GM19395 (cell line): Measurements from ENCODE around the gene CNGB1.
"Not testable (repeated sequence)": the region's sequence is repeated elsewhere in the genome, so short reads cannot be mapped to it uniquely, and the experiment has no call there.

Experiments used
- ATAC-seq: cut with Tn5 transposase; IDR thresholded peaks from one replicate; pipeline ENCODE4 v1.9.1; 2021; ENCODE audit warnings: mild to moderate bottlenecking, moderate library complexity; ENCODE audit not compliant: unreplicated experiment

CNGB1 gene

DNA sequence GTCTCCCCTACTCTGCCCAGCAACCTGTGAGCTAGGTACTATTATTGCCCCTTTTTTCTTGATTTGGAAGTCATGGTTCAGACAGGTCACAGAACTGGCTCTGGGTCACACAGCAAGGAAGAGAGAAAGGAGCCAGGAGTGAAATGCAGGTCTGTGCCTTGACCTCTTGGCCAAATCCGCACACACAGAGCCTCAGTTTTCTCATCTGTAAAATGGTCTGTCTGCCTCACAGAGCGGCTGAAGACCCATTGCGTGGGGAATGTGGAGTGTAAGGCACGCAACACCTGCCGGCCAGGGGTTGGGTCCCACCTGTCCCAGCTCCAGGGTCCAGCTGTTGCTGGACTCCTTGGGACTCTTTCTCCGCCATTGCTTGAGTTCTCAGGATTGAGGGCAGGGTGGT lies 32.4 kb downstream of the CNGB1 start:
- ATAC-seq = no peak

DNA sequence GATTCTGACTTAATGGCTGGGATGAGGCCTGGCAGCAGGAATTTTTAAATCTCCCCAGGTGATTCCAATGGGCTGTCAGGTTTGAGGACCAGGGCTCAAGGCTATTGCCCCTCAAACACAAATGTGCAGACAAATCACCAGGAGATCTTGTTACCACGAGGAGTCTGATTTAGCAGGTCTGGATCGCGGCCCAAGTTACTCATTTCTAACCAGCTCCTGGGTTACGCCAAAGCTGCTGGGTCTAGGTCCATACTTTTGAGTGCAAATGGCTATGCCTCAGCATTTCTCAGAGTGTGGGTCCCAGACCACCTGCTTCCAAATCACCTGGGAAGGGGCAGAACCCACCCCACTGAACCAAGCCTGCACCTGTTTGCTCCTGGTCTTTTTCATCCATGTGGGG lies 33.1 kb downstream of the CNGB1 start:
- no peak for ATAC-seq

DNA sequence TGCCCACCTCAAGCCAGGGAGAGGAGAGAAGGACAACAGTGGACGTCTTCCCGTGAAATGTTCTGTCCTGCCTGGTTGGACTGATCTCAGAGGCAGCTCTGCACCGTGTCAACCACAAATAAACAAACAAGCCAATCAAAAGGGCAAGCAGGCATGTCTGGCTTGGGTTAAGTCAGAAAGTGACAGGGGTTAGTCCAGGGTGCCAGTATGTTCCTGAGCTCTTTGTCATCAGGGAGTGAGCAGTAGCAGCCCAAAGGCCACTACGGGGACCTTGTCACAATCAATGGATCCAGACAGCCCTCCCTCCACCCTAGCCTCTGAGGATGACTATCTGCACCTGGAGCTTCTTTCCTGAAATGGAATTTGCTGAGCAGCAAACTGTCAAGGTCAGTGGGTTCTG lies 35.0 kb downstream of the CNGB1 start:
- ATAC-seq = no peak

DNA sequence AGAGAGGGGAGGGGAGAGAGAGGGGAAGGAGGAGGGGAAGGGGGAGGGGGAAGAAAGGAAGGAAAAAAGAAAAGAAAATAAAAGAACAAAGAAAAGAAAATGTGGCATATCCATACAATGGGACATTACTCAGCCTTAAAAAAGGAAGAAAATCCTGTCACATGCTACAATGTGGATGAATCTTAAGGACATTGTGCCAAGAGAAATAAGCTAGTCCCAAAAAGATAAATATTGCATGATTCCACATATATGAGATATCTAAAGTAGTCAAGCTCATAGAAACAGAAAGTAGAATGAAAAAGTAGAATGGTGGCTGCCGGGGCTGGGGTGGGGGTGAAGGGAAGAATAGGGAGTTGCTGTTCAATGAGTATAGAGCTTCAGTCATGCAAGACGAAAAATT lies 40.4 kb downstream of the CNGB1 start:
- ATAC-seq = no peak

DNA sequence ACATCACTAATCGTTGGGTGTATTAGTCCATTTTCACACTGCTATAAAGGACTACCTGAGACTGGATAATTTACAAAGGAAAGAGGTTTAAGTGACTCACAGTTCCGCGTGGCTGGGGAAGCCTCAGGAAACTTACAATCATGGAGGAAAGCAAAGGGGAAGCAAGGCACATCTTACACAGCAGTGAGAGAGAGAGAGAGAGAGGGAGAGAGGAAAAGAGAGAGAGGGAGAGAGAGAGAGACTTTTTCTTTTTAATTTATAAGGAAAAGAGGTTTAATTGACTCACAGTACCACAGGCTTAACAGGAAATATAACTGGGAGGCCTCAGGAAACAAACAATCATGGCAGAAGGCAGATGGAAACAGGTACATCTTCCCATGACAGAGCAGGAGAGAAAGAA lies 41.7 kb downstream of the CNGB1 start:
- no peak for ATAC-seq

DNA sequence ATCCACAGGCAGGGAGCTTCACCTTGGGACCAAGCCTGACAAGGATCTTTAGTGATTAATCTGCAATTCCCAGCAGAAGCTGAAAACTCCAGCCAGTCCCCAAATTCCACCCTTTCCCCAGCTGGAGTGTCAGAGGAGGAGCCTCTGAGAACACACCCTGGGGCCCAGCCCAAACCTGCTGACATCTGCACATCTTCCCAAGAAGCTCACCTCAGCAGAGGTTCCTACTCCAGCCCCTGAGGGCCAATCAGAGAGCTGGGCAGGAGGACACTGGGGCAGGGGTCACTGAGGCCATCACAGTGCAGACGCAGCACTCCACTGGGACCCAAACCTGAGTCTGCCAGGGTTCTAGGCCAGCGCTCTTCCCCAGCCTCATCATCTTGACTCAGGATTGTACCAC lies 44.9 kb downstream of the CNGB1 start:
- no peak for ATAC-seq

DNA sequence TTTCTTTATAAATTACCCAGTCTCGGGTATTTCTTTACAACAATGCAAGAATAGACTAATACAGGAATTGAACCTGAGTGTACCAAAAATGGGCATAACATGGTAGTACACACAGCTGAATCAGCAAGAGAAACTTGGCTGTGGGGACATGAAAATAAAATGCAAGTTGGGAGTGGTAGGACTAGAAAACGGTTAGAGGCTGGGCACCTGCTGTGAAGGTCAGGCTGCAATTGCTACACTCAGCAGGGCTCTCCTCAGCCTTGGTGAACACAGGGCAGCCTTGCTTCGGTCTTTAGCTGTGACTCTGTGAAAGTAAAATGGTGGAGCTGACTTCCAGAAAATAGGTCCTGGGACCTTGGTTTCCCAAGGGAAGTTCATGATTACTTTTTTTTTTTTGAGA lies 45.6 kb downstream of the CNGB1 start:
- ATAC-seq = no peak

DNA sequence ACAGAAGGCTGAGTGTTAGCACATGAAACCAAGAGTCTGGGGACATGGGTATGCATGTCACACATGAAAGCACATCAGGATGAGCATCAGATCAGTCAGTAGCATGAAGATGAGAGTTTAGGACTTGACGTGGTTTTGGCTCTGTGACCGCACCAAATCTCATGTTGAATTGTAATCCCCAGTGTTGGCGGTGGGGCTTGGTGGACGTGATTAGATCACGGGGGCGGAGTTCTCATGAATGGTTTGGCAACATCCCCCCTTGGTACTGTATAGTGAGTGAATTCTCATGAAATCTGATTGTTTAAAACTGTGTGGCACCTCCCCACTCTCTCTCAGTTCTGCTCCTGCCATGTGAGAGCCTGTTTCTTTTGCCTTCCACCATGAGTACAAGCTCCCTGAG lies 46.4 kb downstream of the CNGB1 start:
- ATAC-seq = no peak

DNA sequence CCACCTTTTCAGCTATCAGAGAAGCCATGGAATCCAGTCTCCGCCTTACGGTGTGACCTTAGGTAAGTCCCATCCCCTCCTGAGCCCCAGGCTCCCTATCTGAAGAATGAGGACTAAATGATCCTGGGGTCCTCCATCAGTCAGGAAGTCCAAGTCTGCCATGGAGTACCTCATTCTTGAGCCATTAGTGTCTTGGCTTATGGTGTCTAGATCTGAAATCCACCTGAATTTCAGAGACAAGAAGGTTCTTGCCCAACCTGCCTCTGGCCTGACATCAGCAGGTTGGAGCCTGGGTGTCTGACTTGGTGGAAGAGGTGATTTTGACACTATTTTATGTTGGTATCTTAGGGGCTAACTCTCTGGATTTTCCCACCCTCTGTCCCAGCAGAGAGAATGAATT lies 47.1 kb downstream of the CNGB1 start:
- no peak for ATAC-seq

DNA sequence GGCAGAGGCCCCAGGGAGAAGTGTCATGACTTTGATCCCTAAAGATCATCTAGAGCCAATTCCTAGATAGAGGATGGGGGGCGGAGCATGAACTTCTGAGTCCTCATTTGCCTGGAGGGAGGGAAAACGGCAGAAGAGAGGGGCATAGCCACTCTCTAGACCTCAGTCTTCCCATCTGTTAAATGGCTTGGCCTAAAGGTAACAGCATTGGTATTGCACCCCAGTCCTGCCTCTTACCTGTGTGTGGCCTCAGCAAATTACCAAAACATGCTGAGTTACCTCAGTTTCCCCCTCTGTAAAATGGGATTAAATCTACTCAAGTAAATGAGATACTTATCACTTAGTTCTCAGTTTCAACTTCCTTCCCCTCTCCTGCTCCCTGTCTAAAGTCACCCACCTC lies 47.5 kb downstream of the CNGB1 start:
- ATAC-seq = no peak

DNA sequence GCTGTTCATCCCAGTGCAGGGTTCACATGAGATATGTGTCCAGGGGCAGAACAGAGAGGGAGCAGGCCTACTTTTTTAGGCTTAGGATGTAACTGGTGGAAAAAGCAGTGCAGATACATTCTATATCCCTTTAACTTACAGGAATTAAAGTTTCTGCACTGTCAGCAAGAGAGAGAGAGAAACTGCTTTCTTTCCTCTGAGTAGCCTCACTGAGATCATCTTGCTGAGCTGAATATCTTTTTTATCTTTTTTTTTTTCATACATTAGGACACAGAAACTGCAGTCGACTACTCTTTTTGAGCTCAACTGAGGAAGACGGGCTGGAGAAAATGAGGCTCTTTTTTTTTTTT lies 50.1 kb downstream of the CNGB1 start:
- no peak for ATAC-seq

DNA sequence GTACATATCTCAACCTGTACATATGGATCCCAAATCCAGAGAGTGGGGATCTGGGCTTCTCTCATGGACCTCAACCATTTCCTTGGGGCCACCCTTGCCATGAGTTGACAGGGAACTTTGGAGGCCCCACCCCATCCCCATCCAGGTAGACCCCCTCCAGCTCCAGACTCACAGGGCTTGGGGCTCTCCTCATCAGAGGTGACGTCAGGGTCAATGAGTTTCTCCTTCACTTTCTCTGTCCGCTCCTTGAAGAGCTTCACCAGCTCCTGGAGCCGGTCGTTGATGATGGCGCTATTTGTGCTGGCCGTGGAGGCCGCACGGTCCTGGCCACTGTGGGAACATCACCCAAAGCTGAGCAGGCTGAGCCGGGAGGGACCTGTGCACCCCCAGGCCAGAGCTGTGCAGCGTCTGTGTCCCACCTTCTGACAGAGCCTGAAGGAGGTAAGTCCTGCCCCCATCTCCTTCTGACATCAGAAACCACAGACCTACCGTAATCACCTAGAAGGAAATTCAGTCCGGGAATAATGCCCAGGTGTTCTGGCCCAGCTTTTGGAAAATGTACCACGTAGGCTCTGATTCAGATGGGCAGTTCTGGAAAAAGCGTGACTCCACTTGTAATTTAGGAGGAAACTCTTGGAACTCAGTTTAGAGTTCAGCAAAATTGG lies 50.6 kb downstream of the CNGB1 start:
- ATAC-seq = no peak

DNA sequence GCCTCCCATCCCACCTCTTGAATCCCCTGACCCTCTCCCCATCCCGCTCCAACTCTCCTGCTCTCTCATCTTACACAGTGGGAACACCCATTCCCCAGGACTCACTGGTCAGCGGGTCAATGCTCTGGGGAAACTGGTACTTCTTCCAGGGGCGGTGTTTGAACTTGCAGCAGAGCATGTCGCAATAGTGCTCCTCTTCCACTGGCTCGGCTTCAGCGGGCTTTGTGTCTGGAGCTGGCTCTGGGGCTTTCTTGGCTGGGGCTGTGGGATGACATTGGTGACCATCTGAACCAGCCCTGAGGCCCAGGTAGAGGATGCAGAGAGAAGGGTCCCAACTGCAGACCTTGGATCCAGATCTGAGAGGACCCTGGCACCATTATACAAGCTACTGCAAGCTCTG lies 51.9 kb downstream of the CNGB1 start:
- no peak for ATAC-seq

DNA sequence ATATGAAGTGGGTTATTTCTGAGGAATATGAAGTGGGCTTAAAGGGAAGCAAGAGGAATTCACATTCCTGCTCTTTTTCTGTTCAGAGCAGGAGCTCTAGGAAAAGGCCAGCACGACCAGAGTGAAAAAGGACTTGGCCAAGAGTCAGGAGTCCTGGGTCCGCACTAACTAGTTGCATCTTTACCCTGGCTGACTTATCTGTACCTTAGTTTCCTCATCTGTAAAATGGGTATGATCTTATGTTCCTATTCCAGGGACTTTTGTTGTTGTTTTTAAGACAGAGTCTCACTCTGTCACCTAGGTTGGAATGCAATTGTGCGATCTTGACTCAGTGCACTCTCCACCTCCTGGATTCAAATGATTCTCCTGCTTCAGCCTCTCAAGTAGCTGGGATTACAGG lies 52.5 kb downstream of the CNGB1 start:
- no peak for ATAC-seq

DNA sequence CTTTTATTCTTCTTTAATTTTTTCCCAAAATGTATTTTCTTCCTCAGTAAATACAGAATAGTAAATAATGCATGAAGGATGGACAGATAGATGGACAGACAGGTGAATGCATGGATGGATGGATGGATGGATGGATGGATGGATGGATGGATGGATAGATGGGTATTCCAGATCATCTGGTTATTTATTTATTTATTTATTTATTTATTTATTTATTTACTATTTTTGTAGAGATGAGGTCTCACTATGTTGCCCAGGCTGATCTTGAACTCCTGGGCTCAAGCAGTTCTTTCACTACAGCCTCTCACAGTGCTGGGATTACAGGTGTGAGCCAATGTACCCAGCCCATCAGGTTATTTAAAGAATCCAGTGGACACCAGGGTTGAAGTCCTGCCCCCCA lies 53.0 kb downstream of the CNGB1 start:
- not testable (repeated sequence) for ATAC-seq

DNA sequence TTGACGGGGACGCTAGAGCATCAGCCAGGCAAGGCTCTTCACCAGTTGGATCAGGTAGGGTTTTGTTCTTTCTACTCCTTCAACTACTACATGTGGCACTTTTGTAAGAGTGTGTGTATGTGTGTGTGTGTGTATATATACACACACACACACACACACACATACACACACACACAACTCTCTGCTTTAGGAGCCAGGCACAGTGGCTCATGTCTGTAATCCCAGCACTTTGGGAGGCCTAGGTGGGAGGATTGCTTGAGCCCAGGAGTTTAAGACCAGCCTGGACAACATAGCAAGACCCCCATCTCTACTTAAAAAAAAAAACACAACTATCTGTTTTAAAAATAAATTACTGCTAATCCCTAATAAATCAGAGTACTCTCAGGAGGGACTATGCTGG lies 53.4 kb downstream of the CNGB1 start:
- ATAC-seq = not testable (repeated sequence)

DNA sequence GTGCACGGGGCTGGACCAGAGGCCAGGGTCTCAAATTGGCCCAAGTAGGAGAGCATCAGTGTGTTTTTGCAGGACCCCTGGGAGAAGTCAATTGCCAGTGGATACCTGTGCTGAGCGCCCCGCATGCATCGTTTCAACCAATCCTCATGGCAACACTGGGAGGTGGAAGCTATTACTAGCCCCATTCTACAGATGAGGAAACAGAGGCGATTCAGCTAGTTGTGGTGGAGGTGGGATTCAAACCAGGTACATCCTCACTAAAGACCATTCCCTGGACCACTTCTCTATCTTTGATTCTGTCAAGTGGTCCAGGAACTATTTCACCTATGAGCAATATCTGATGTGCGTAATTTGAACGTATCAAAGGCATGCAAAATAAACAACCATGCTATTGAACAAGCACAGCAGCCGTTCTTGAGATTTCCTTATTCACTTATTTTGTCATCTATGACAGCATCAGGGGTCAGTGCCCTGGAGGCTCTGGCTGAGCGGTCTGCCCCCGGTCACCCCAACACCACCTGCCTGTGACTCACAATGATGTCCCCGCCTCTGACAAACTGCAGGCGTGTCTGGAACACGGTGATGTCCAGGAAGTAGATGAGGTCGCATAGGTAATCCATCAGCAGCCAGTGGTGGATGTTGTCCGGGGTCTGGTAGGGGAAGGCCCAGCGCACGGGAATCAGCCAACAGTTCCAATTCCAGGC lies 54.0 kb downstream of the CNGB1 start:
- ATAC-seq = no peak

DNA sequence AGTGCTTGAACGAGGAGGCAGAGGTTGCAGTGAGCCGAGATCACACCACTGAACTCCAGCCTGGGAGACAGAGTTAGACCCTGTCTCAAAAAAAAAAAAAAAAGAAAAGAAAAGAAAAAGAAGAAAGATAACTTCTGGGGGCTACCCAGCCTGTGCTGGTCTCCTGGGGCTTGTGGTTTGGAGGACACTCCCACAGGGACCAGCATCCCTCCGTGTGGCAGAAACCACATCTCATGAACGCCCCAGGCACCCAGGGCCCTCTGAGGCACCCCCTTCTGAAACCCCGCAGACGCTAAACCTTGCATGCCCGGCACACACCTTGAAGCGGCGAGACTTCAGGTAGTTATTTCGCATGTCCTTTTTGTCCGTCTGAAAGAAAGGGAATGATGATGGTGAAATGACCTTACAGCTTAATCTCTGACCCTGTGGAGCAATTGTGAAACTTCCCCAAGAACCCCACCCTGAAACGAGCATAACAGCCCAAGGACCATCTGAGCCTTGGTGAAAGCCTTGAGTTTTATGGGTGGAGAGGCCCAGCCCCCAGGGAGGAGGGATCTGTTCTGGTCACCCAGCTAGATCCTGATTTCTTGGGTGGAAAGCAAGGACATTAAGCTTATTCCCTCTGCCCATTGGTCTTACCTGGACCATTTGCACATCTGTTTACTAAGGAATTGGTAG lies 55.0 kb downstream of the CNGB1 start:
- no peak for ATAC-seq

DNA sequence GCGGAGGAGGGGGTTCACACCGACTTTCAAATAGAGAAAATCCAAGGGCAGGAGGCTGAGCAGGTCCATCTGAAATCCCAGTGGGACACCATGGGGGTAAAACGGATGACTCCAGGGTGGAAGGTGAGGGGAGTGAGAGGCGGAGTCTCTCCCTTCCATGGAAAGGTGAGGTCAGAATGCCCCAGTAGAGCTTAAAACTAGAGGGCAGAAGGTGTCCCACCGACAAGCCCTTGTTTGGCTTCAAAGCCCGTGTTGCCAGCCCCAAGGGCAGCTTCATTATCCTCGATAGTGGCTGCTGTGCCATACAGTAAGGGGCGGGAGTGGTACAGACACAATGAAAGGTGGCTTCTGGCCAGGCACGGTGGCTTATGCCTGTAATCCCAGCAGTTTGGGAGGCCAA lies 55.7 kb downstream of the CNGB1 start:
- no peak for ATAC-seq

DNA sequence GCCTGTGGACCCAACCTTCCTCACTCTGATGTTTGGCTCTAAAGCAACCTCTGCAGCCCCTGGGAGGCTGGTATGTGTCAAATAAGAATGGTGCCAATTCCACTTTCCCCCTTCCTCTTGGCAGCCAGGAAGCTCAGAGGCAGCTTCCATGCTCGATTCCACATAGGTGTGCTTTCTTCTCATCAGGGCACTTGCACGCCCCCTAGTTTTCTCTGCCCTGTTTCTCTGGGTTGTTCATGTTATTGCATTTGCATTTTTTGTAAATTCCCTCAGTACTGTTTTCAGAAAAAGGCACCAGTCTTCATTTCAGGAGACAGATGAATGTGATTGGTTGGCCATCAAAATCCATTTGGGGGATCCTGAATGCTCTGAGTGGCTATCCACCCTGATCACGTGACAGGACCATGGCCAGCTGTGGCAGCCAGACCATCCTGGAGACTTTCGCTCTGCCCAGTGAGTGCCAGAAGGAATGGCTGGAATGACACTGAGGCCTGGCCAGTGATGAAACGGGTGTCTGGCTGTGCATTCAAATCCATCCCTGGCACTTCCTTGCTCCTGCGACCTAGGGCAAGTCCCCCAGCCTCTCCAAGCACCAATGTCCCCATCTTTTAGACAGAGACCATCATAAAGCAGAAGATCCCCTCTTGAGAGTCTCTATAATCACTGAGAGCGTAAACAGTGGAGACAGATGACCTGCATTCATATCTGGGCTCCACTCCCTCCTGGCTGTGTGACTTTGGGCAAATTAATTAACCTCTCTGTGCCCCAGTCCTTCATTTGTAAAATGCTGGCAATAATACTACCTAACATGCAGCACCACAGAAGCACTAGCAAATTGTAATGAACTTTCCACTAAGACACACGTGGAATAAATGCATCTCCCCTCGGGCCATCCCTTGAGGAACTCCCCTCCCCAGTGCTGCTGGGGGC lies 56.4 kb downstream of the CNGB1 start:
- no peak for ATAC-seq

DNA sequence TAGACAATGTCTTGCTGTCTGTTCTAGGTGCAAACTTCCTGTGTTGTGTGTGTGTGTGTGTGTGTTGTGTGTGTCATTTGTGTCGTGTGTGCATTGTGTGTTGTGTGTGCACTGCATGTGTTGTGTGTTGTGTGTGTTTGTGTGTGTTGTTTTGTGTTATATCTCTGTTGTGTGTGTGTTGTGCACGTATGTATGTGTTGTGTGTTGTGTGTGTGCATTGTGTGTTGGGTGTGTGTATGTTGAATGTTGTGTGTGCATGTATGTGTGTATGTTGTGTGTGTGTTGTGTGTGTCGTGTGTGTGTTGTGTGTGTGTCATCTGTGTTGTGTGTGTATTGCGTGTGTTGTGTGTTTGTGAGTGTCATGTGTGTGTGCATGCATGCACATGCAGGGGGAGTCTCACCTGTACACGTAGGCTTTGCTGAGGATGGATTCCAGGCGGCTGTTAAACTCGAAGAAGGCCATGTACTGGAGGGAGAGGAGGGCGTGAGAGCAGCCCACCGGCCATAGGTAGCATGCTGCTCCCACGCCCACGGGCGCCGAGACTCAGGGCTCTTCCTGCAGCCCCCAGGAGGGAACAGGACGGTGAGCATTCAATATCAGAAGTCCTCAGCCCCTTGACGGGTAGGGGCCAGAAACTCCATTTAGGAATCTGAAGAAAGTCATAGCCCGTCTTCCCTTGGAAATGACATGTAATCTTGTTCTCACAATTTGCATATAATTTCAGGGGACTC lies 58.2 kb downstream of the CNGB1 start:
- ATAC-seq = no peak
